HUES48 (cell line): Measurements from ENCODE around the gene ICA1.

Experiments used
- H3K27ac ChIP-seq: one replicate; pipeline ENCODE4 v1.7.0; 2013; ENCODE audit warnings: low read depth, low read length, inconsistent platforms
- H3K27me3 ChIP-seq: 2 replicates; pipeline ENCODE4 v1.6.1; 2013; ENCODE audit warnings: mild to moderate bottlenecking, low read length; ENCODE audit not compliant: control insufficient read depth, insufficient read depth
- H3K36me3 ChIP-seq: 2 replicates; pipeline ENCODE4 v1.6.1; 2013; ENCODE audit warnings: low read length; ENCODE audit not compliant: control insufficient read depth, insufficient read depth
- H3K4me1 ChIP-seq: 2 replicates; pipeline ENCODE4 v1.6.1; 2013; ENCODE audit warnings: mild to moderate bottlenecking, low read length; ENCODE audit not compliant: control insufficient read depth, insufficient read depth
- H3K4me3 ChIP-seq: 2 replicates; pipeline ENCODE4 v1.5.1; 2013; ENCODE audit warnings: mild to moderate bottlenecking, low read depth, low read length
- H3K9ac ChIP-seq: 2 replicates; pipeline ENCODE4 v1.6.1; 2013; ENCODE audit warnings: mild to moderate bottlenecking, low read depth, low read length, moderate library complexity
- H3K9me3 ChIP-seq: 2 replicates; pipeline ENCODE4 v1.6.1; 2013; ENCODE audit warnings: low read length; ENCODE audit not compliant: control insufficient read depth, insufficient read depth

Gene ICA1

DNA sequence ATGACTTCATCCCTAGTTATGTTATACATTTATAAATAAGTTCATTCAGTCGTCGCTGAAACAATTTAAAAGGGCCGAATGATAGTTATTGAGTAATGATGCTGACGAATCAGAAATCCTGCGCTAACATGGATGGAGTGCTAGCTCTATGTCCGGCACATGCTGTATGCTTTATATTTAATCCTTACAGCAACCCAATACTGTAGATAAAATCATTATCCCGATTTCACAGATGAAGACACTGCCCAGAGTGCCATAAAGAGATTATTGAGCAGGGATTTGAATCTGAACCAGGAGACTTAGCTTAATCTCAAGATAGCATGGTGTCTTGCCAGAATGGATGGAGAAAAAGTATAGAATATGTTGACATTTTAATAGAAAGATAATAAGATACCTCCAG lies 1.1 kb upstream of the ICA1 start:
- Histone ChIP-seq H3K9me3 (no peaks in the 10 kb centered on the region), H3K36me3 (no peaks in the 10 kb centered on the region), H3K4me3 (peak overlapping the region; percentile 79; the same call in 1 of the 2 replicates), H3K4me1 (peaks cover 11% of the 10 kb centered on the region), H3K9ac (no peak overlapping the region), H3K27ac (no peak overlapping the region), H3K27me3 (peaks cover 17% of the 10 kb centered on the region)

DNA sequence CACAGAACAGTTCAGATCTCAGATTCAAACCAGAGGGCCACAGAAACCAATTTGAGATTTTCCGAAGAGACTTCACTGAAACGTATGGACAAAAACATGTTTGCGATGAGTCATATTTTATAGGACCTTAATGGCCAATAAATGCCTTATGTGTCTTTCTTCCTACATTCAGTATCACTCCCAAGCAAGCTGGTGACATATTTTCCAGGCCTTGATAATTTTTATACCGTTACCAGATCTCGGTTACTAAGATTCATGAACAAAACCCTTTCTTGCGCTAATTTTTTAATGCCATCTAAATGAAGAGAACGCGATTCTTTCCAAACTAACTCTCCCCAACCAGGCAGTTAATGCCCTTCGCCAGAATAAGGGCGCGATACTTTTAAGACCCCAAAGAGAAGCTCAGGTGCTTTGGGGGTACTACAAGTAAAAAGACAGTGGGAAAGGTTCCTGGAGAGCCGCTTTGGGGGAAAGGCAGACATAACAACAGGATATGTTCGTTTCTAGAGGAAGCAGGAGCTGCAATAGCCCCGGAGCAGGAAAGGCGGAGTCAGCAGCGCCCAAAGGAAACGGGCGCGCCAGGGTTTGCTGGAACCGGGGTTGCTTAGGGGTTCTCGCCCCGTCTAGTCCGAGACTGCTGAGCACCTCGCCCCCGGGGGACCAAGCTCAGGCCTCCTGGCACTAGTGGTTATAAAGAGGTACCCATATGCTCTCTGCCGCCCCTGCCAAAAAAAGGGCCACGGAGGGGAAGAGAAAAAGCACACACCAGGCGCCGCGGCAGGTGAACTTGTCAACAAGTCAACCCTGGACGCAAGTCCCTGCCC lies 884 bp downstream of the ICA1 start:
- Histone ChIP-seq H3K9me3 (no peaks in the 10 kb centered on the region), H3K9ac (peak overlapping the region; percentile 52), H3K4me3 (peak overlapping the region; percentile 79), H3K36me3 (no peaks in the 10 kb centered on the region), H3K27ac (no peak overlapping the region), H3K27me3 (peaks cover 17% of the 10 kb centered on the region), H3K4me1 (peaks cover 11% of the 10 kb centered on the region)

DNA sequence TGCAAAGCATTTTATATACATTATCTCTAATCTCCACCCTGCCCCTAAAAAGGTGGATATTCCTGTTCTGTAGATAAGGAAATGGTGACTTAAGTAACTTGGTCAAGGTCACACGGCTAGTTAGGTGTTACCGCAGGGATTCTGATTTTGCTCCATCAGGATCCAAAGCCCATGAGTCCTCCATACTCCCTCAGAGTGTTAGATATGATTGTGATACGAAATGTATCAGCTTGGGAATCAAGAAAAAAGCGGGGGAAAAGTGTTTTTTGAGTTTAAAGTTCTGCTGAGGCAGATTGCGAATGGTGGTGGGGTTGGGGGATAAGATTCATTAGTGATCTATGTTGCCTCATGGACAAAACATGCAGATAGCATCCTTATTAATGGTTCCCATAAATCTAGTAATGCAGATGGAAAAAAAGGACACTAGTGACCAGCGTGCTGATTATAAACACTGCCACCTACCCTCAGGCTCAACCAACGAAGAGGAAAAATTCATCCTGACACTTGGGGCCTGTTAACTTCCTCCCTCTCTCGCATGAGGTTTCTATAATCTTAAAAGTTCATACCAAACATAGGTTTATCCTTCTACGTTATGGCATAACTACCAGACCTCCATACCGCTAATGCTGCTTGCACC lies 2.3 kb downstream of the ICA1 start:
- Histone ChIP-seq H3K9me3 (no peaks in the 10 kb centered on the region), H3K36me3 (no peaks in the 10 kb centered on the region), H3K9ac (no peak overlapping the region), H3K27ac (no peak overlapping the region), H3K4me1 (peaks cover 11% of the 10 kb centered on the region), H3K4me3 (no peak overlapping the region), H3K27me3 (peaks cover 17% of the 10 kb centered on the region)

DNA sequence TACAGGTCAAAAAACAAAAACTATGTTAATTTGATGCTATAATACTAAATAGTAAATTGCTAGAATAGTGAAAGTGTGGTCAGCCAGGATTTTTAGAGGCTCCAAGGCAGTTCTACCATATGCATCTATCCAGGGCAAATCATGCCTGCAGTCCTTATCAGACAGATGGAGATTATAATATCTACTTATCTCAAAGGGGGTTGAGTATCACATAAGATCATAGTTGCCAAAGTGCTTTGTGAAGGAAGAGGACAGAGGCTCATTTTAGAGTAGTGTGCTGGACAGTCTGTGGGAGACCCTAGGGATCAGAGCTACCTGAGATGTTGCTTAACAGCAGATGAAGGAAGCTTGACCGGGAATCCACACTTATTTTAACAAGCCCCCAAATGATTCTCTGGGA lies 3.2 kb downstream of the ICA1 start:
- H3K27me3 ChIP-seq = peaks cover 17% of the 10 kb centered on the region
- no peak overlapping the region for H3K27ac ChIP-seq

DNA sequence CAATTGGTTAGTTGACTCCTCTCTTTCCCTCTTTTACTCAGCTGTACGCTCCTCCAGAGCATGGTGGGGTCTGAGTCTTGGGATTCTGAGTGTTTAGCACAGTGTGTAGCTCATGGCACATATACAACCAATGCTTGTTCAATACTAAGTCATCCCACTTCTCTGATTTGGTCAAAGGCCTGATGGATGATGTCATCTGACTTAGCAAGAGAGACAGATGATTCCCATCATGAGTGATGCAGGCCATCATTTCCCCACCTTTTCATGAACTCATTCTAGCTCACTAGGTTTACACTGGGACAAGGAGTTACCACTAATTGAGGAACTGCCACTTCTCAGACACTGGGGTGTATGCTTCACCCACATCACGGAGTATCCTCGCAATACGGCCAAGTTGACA lies 3.8 kb downstream of the ICA1 start:
- Histone ChIP-seq H3K9ac (no peak overlapping the region), H3K27ac (no peak overlapping the region), H3K36me3 (no peaks in the 10 kb centered on the region), H3K27me3 (peaks cover 15% of the 10 kb centered on the region), H3K4me3 (no peak overlapping the region), H3K4me1 (peaks cover 13% of the 10 kb centered on the region), H3K9me3 (no peaks in the 10 kb centered on the region)

More for the DNA sequence above, 3.2 kb downstream of the ICA1 start:
- Histone ChIP-seq H3K36me3 (no peaks in the 10 kb centered on the region), H3K4me3 (no peak overlapping the region), H3K9ac (no peak overlapping the region), H3K4me1 (peaks cover 13% of the 10 kb centered on the region), H3K9me3 (no peaks in the 10 kb centered on the region)

DNA sequence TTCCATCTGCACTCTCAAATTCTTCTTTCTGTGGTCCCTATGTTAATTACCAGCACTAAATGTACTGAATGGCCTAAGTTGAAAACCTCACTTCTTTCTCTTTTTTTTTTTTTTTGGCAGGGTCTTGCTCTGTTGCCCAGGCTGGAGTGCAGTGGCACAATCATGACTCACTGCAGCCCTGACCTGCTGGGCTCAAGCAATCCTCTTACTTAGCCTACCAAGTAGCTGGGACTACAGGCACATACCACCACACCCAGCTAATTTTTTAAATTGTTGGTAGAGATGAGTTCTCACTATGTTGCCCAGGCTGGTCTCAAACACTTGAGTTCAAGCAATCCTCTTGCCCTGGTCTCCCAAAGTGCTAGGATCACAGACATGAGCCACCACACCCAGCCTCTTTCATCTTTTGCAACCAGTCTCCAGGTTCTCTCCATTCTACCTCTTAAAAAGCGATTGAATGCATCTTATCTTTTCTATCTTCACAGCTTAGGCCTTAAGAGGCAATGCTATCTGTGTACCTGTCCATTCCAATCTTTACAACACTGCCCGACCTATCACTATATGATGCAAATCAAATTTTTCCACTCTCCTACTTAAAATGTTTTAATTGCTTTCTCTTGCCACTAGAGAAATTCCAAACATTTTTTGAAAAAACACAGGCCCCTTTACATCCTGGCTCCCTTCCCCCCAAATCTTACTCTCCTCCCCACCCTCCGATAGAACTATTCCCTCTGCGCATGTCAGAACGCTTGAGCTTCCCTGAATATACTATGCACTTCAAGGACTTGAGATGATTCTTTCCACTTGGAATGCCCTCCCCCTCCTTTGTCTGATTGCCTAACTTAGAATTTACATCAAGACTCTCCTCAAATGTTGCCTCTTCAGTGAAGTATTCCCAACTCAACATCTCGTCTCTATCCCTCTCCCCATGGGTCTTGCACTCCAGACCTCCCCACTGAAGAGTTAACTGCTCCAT lies 6.0 kb downstream of the ICA1 start:
- no peak overlapping the region for H3K4me3 ChIP-seq
- no peak overlapping the region for H3K27ac ChIP-seq
- H3K9ac ChIP-seq = no peak overlapping the region
- no peaks in the 10 kb centered on the region for H3K9me3 ChIP-seq
- peaks cover 6% of the 10 kb centered on the region for H3K4me1 ChIP-seq
- peaks cover 4% of the 10 kb centered on the region for H3K27me3 ChIP-seq
- H3K36me3 ChIP-seq = no peaks in the 10 kb centered on the region

DNA sequence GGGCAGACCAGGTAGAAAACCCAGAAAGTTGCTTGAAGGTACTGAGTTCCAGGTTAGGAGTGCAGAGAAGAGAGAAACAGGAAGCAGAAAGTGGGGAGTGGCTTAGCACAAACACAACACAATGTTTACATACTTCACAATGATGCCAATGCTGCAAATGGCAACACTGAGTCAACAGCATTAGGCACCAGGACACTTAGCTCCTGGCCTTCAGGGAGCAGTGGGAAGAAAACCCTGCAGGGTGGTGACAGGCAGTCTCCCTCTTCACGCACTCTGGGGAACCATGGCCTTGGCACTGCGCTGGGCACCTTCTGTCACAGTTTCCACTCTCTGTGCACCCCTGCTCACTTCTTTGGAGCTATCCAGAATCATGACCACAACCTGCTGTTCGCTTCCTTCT lies 7.3 kb downstream of the ICA1 start:
- Histone ChIP-seq H3K9ac (no peak overlapping the region), H3K4me3 (no peak overlapping the region), H3K9me3 (no peaks in the 10 kb centered on the region), H3K36me3 (no peaks in the 10 kb centered on the region), H3K27ac (no peak overlapping the region), H3K4me1 (peaks cover 2% of the 10 kb centered on the region; the same call in 1 of the 2 replicates), H3K27me3 (no peaks in the 10 kb centered on the region)

DNA sequence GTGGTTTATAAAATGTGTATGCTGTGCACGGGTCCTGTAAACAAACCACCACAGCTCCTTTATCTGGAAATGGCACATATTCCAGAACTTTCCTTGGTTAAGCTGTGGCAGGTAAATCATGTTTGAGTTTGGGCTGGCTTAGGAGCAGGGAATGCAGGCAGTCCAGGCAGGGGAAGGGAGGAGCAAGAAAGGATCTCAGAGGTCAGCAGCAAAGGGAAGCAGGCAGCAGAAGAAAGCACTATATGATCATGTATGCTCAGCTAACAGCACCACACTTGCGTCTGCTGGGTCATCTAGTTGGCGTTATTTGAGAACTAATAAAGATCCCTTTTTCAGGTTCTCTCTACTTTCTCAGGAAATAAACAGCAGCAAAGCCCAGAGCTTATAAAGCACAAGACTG lies 7.8 kb downstream of the ICA1 start:
- Histone ChIP-seq H3K36me3 (no peaks in the 10 kb centered on the region), H3K9me3 (no peaks in the 10 kb centered on the region), H3K4me3 (no peak overlapping the region), H3K4me1 (peaks cover 2% of the 10 kb centered on the region; the same call in 1 of the 2 replicates), H3K27ac (no peak overlapping the region), H3K27me3 (no peaks in the 10 kb centered on the region), H3K9ac (no peak overlapping the region)

DNA sequence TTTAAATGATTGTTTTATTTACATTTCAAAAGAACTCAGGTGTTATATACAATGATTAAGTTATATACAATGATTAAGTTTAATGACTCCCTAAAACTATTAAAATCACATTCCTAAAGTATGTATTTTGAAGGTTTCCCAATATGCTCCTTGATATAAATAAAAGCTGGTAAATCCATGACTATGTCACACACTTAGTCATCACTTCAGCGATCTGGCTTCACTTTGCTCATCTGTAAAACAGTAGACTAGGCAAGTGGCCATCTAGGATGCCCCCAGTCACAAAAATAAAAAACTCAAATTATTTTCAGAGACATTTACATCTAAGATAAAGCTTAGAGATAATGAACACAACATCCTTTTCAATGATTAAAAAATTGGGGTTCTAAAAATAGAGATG lies 10.8 kb downstream of the ICA1 start:
- Histone ChIP-seq H3K4me3 (no peak overlapping the region), H3K27ac (no peak overlapping the region), H3K27me3 (no peaks in the 10 kb centered on the region), H3K9me3 (no peaks in the 10 kb centered on the region), H3K4me1 (peaks cover 2% of the 10 kb centered on the region; the same call in 1 of the 2 replicates), H3K9ac (no peak overlapping the region), H3K36me3 (no peaks in the 10 kb centered on the region)

DNA sequence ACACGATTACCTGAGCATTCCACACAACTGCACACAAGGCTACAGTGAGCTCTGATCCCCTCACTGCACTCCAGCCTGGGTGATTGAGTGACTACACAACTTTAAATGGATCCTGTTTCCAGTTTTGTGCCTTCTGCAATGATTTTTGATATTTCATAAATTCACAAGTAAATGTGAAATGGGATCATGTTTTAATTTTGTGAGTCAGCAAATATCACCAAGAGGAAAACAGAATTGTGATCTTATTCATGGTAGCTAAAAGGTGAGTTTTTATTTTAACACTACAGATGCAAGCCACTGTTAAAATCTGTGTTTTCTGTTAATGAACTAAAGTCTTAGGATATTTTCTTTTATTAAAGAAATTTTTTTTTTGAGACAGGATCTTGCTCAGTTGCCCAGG lies 11.4 kb downstream of the ICA1 start:
- no peak overlapping the region for H3K9ac ChIP-seq
- no peaks in the 10 kb centered on the region for H3K36me3 ChIP-seq
- H3K9me3 ChIP-seq = no peaks in the 10 kb centered on the region
- no peak overlapping the region for H3K27ac ChIP-seq
- no peaks in the 10 kb centered on the region for H3K27me3 ChIP-seq
- H3K4me1 ChIP-seq = peaks cover 2% of the 10 kb centered on the region; the same call in 1 of the 2 replicates
- H3K4me3 ChIP-seq = no peak overlapping the region
